Renal cortex interstitium (tissue), 11 donors: ENCODE results near the gene TRAIP. TPM values are rescaled to one million over a fixed set of nuclear protein-coding genes. Genes with fewer than 3 reads are reported as not detected.

Experiments used
- DNase-seq, 11 donors: peaks; one replicate each; pipeline ENCODE4 v3.0.0-alpha.2; 2013; ENCODE audit warnings: low read depth in 9 of 11, low spot score in 4 of 11; ENCODE audit errors: extremely low read depth in 1 of 11
- polyA plus RNA-seq, 3 donors: library from polyadenylated mRNA; unstranded; fragments of 120-200 nt; gene quantifications; one replicate each; pipeline ENCODE4 v1.2.1, GENCODE V29; 2013; ENCODE audit not compliant: insufficient read length in 3 of 3

TRAIP gene
- polyA plus RNA-seq, 3 donors = 9.4 to 12.8 (median 9.8) TPM

DNA sequence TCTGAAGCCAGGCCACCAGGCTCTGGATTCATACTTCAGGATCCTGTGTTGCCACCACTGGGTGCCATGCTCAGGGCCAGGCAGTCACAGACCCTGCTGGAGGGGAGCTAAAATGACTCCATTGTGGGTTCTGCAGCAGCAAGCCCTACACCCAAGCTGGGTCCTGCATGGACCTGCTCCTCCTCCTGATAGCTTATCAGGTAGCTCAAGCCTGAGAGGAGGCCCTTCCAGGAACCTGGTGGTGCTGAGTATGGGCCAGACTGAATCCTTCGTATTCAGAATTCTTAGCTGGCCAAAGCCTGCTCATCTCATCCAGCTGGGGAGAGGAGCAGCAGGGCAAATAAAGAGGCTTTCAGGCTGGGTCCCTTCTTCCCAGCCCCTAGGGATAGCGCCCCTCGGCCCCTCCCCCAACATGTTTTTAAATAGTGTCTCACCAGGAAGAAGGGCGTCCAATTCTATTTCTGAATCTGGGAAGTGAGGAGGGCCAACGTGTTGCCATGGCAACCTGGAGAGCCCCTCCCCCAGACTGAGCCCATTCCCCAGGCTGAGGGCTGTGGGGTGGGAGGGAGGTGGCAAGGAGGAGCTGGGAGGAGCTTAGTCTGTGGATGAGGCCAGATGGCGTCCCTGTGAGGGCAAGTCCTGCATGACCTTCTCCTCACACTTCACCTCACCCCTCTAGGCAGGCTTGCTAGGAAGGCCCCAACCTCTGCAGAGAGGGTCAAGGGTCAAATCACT, 24.4 kb upstream of the TRAIP start:
- DNase-seq = no peak

DNA sequence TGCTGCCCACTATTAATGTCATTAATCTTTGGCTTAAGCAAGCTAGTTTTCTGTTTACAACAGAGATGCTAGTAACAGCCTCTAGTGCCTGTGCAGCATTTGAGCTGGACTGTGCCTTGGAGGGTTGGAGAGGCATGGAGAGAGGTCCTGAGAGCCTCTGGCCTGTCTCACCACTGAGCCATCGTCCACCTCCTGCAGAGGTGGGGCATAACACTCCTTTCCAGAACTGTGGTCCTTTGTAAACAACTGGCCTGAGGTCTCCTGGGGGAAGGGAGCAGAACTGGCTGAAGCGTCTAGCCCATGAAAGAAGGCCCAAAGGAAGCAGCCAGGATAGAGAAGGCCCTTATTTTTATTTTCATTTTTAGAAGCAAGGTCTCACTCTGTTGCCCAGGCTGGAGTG, 23.4 kb upstream of the TRAIP start:
- no peak for DNase-seq

DNA sequence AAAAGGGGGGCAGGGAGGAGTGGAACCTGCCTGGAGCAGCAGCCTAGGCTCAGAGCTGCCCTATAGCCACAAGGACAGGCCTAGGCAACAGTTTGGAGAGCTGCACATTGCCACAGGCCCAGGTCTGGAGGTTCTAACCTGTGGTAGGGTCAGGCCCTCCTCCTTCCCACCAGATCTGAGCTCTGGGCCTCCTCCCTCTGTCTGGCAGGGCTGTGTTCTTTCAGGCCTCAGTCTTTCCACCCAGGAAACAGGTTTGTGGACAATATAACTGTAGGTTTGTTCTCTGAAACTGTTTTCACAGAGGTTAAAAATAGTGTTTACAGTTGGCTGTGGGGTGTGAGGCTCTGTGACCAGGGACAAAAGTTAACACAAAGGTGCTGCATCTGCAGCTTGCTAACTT, 22.3 kb upstream of the TRAIP start:
- DNase-seq = no peak

DNA sequence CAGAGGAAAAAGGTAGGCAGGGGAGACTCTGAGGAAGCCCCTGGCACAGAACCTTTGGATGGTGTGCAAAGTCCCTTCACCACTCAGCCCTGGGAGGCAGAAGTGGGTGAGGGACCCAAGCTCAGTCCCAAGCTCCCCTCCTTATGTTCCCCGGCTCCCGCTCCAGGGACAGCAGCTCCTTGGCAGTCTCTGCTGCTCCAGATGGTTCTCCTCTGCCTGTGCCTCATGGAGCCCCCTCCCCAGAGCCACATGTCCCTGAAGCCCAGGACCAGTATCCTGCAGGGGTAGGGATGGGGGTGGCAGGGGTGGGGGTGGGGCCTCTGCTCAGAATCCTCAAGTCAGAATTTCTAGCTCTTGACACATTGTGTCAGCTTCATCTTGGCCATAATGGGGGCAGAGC, 21.4 kb upstream of the TRAIP start:
- no peak for DNase-seq

DNA sequence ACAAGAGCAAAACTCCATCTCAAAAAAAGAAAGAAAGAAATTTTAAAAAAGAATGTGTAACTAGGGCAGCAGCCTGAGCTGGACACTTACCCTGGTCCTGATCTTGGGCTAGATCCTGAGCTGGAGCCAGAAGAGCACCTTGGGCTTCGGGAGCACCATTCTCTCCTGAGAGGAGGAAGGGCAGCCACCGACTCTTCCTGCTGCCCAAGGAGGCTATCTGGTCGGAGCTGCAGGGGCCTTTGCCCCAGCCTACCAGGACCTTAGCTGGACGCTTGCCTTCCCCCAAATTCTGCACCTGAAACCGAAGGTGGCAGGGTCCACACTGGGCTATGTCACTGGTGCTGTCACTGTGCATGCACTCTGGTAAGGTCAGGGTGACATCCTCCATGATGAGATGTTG, 20.2 kb upstream of the TRAIP start:
- DNase-seq = no peak

DNA sequence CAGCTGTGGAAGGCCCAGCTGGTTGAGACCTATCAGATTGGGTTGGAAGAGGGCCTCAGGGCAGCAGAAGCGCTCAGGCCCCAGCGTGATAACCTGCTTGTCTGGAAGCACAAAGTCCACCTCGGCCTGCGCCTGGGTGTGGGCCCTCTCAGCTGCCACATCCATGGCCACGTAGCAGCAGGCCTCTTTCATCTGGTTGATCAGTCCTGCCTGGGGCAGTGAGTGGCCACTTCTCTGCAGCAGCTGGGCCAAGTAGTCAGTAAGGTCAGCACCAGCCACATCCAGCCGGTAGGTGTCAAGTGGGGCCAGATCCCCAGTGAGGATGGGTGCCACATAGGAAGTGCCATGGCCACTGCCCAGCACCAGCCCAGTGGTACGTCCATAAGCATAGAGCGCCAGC, 17.3 kb upstream of the TRAIP start:
- no peak for DNase-seq

DNA sequence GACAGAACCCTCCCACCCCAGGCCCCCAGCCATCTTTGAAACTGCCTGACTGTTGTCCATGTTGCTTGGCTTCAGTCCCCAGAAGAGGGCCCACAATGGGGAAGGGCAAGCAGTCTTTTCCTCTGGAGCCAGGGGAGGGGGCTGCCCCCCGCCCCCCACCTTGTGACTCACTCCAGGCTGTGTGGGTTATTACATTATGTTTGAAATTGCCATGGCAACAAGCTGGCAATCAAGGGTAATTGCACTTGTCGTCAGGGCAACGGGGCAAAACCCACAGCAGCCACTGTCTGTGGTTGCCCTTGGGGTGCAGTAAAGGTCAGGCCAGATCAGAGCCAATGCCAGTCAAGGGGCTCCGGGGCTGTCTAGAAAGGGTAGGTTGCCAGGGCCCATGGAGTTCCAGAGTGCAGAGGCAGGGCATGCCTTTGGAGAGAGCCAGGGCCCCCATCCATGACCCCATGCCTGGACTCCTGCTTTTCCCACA, 16.5 kb upstream of the TRAIP start:
- DNase-seq = no peak

DNA sequence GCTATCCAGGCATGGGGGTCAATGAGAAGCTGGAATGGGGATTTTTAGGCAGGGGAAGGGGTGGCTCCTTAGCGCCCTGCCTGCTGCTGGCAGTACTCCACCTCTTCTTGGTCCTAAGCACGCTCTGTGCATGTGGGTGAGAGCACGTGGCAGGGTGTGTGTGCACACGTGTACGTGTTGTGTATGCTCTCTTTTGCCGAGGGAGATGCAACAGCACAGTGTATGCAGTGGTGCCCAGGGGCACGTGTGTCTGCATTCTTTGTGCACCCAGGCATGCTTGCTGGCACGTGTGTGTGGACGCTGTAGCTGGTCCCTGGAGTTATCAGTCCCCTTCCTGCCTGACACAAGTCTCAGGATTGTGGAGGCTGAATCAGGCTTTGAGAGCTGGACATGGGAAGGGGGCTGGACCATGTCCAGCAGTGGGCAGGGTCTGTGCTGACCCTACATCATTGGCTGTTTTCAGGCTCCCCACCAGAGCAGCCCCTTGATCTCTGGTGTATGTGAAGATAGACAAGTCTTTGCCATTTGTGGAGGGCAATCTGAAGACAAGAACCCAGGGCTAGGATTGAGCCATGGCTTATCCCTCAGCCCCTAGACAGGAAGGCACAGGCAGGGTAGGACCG, 15.3 kb upstream of the TRAIP start:
- no peak for DNase-seq

DNA sequence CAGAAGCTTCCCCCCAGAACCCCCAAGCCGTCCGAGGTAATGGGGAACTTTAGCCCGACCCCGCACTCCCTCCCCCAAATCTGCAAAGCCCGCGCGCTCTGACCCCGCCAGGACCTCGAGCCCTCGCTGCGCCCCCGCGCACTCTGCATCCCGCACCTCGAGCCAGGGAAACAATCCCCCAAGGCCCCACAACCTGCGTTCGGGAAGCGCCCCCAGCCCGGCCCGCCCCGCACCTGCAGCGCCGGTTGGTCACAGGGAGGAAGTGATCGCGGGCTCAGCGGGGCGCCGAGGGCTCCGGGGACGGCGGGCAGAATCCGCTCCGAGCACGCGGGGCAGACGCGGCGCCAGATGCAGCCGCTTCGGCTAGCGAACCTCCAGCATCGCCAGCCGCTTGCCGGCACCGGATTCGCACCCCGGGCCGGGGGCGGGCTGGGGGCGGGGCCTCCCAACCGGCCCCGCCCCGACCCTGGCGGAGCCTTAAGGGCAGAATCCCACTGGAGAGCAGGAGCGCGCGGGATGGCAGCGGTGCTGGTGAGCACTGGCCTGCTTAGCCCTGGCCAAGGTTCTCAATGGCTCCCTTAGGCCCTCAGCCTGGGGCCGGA, 13.3 kb upstream of the TRAIP start, which contains the start of gene CAMKV:
Gene CAMKV (minus strand): TSS at position 382 of the 602 bp plus-strand sequence. CDS start 7,518 bp downstream, outside the sequence.
- DNase-seq = no peak

DNA sequence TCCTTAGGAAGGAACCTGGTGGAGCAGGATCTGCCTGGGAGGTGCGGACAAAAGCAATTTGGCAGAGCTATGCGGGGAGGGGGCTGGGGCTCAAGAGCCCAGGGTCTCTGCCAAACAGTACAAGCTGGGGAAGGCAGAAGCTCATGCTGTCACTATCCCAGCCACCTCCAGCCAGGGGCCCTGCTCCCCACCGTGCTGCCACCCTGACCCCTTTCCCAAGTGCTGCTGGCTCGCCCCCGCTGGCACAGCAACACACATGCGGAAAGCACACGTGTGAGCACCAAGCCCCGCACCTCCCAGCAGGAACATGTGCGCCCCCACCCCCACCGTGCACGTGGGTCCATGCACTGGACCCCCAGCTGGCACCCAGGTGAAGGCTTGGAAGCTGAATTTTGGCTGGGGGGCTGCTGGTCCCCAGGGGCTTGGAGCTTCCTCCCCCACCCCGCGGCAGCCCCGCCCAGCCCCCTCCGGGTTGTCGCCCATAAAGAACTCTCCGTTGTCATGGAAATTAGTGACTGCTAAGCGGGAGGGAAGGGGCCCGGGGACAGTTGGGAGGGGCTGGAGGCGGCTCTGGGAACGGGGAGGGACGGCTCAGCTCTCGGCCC, 12.6 kb upstream of the TRAIP start:
- DNase-seq = no peak

DNA sequence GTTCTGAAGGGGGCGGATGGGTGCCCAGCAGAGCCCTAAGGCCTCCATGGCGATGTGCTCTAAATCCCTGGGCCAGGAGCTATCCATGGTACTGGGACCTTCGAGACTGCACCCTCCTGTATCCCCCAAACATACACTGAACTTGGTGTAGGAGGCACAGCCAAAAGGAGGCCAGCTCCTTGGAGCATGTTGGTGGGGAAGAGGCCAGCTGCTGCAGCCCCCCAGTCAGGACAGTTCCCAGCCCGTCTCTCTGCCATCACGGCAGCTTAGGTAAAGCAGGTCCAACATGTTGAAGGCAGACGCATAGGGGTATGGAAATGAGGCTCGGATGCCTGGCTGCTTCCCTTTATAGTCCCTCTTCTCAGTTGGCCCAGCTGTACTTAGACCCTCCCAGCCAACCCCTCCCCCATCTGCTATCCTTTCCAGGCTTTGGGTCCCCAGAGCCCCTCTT, 11.5 kb upstream of the TRAIP start:
- DNase-seq = peak in 8 of 11 donors; percentile 33 to 61 (median 45)

DNA sequence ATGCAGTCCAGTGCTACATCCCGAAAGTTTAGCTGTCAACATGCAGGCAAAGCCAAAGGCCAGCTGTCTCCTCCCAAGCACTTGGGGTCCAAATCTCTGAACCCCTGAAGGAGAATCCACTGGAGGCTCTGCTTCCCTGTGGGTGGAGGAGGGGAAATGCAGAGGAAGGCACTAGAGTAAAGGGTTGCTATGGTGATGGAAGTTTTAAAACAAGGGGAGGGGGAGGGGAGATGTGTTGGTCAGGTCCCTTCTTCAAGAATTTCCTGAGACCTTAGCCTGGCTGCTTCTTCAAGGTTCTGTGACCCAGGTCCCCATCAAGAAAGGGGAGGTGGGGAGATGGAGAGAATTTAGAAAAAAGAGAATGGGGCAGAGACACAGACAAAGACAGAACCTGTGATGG, 11.0 kb upstream of the TRAIP start:
- no peak for DNase-seq

DNA sequence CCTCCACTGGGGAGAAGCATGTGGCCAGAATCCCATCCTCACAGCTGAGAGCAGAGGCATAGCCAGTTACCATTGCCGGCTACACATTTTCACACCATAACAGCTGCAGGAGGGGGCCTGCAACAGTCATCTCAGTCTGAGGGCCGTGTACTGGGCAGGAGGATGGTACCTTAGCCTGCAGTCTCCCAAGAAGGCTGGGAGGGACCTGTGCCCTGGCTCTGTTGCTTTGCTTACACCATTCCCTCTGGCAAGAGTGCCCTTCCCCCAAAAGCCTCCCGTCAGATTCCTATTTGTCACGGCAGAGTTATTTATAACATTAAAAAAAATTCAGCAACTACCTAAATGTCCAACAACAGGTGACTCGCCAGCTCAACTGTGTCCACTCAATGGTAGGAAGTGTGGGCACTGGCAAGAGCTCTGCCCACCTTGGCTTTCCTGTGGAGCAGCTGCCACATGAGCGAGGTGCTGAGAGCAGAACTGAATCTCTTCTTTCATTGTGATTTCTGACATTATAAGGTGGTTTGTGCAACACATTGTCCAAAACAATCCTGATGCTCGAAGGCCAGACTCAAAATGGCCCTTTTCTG, 8.9 kb upstream of the TRAIP start:
- no peak for DNase-seq

DNA sequence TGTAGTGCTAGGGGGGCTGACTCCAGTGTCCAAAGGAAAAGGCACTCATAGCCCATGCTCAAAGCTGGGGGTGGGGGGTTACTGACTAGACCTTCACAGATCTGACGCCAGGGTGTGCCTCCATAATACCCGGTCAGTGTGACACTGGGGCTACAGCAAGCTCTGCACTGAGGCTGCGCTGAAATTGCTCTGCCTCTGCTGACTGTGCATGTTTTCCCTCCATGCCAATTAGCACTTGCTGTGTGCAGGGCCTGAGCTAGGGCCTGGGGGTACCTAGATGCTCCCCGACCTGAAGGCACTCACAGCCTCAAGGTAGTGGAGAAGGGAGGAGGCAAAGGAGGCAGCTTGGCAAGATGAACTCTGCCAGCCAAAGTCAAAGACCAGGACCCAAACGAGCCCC, 8.1 kb upstream of the TRAIP start:
- no peak for DNase-seq

DNA sequence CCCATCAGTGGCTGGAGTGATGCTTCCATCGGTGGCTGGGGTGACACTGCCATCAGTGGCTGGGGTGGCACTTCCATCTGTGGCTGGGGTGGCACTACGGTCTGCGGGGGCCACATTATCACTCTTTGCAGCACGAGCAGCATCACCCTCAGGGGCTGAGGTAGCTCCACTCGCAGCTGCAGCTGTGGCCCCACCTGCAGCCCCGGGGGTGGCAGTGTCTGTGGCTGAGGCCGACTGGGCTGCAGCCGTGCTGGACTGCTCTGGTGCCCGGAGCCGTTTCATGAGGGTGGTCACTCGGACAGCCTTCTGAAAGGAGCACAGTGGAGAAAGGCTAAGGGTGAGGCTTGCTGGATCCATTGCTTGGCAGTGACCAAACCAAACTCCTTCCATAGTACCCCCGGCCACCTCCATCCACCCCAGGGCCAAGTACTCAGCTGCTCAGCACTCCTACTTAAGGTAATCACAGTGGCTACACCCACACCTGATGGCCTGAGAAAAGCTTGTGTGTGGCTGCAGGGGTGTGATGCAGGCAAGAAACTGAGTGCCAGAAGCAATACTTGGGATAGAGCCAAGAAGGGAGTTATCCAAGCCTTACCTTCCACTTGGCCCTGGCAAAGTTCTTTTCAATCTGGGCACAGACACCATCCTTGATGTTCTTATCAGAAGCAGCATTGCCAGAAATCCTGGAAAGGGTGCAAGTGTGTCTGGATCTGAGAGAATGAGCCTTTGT, 3.4 kb upstream of the TRAIP start:
- DNase-seq = no peak

DNA sequence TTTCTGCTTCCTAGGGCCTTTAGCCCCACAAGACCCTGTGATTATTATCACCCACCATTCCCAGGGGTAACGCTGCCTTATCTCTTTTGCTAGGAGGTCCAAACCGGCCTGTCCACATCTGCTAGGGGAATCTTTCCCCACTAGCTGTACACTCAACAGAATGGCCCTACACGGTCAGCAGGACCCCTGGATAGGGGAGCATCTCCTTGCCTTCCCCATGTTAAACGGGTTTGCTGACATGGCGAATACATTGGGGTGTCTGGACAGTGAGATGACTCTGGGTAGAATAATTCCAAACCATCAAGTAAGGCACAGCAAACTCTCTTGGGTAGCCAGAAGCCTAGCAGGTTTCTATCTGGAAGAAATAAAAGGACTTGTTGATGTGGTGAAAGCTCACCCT, 702 bp downstream of the TRAIP start:
- DNase-seq = no peak

DNA sequence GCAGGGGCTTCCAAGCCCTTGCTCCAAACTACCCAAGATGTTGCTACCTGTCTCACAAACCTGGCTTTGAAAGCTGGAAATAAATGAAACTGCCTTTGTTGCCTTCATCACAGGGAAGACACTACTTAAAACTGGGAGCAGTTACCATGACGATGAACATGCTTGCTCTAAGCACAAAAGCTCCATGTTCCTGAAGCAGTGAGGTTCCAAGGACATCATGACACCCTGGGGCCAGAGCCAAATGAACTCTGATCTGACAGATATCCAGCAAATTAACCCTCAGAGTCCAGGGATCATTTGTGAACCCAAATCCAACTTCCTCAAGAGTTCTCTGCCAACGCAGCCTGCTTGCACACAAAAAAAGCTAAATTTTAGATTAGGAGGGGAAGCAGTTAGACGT, 10.7 kb downstream of the TRAIP start:
- no peak for DNase-seq

DNA sequence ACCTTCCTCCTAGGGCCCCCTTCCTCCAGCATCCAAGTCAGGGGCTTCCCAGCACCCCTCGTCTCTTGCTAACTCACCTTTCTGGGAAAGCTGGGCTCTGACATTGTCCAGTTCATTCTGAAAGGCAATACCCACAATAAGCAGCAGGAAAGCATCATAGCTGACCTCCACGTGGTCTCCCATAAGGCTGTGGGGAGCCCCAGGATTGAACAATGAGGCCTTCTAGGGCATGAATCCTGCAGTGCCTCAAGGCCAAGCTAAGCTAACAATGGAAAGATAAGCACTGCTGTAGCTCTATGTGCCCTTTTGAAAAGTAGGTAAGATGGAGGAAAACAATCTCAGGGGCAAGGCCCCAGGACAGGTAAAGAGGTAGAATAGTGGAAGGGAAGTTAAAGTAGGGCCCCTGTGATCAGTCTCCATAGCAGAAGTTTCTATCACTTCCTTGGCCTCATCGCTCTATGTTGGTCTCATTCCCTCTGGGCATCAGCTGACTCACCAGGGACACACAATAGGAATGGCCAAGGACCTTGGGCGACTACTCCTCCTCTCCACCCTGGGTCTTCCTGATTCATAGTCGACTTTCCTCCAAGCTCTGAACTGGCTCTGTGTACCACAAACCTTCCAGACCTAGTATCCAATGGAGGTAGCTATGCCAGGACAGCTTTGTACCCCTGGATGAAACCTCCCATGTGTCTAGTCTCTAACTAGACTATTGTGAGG, 11.7 kb downstream of the TRAIP start:
- no peak for DNase-seq
